RPMI7951 (cell line): ENCODE measurements around the gene HOXD1. TPM values are rescaled to one million over a fixed set of nuclear protein-coding genes. Genes with fewer than 3 reads are reported as not detected.

Source experiments
- DNase-seq: peaks from one replicate; pipeline ENCODE4 v3.0.0-alpha.2; 2012; ENCODE audit warnings: low read depth
- total RNA-seq: library from RNA; depleted of rRNA; stranded (reverse); fragments of >200 nt; shearing (Covaris generic); gene quantifications from 2 replicates; pipeline ENCODE4 v1.2.3, GENCODE V29; 2014; rRNA removed

The HOXD1 gene
- total RNA-seq, 1 experiment from 2014 or later = 0.96 TPM

DNA sequence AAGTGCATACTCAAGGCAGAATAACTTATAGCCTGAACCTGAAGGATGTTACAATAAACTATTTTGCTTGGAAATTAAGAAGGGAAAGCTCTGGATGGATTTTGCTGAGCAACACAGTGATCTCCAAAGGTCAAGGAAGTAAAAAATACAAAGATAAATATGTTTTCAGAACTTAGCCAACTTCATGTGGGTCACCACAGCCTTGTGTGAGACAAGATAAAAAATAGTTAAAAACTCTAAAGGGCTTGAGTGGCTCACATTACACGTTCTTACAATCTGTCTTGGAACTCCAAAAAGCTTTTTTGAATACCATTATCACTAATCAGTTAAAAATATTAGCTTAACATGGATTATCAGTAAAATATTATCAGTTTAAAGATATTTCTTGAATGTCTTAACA, 51.8 kb downstream of the HOXD1 start:
- no peak for DNase-seq

Other genes starting within 250 kb of the HOXD1 start
- 56.6 and 64.4 TPM in 2 replicates for gene LNPK, start 186.4 kb upstream of the HOXD1 start, total RNA-seq
- gene EVX2, start 104.7 kb upstream of the HOXD1 start, total RNA-seq = not detected in 2 replicates
- 1.2 and 2.6 TPM in 2 replicates for gene HOXD13, start 95.9 kb upstream of the HOXD1 start, total RNA-seq
- gene HOXD12, start 88.9 kb upstream of the HOXD1 start, total RNA-seq = not detected in 2 replicates
- gene HOXD11, start 81.4 kb upstream of the HOXD1 start, total RNA-seq = 0.10 TPM in 1 of 2 replicates, not detected in the other
- not detected in 2 replicates for gene HOXD10, start 71.9 kb upstream of the HOXD1 start, total RNA-seq
- 1.4 TPM in 2 replicates for gene HOXD9, start 65.9 kb upstream of the HOXD1 start, total RNA-seq
- 11.7 and 16.1 TPM in 2 replicates for gene HOXD8, start 59.0 kb upstream of the HOXD1 start, total RNA-seq
- 7.2 and 9.6 TPM in 2 replicates for gene HOXD4, start 37.1 kb upstream of the HOXD1 start, total RNA-seq
- gene HOXD3, start 31.4 kb upstream of the HOXD1 start, total RNA-seq = 1.6 and 2.1 TPM in 2 replicates
- gene MTX2, start 80.8 kb downstream of the HOXD1 start, total RNA-seq = 53.9 and 60.8 TPM in 2 replicates